ENCODE measurements around the gene IL1RL2. TPM values are rescaled to one million over a fixed set of nuclear protein-coding genes. Genes with fewer than 3 reads are reported as not detected.

Gene IL1RL2
- total RNA-seq, 1 experiment from 2014 or later, result not detected

GRCh38 chr2:102176172-102176571 lies 10.7 kb upstream of the IL1RL2 start:
- Mint-ChIP-seq H3K4me1 (peaks cover 14% of the 10 kb centered on the region), H3K27ac (no peak overlapping the region), H3K9me3 (no peaks in the 10 kb centered on the region), H3K36me3 (no peaks in the 10 kb centered on the region), H3K27me3 (ENCODE audit: low read depth) (no peaks in the 10 kb centered on the region; the same call in 1 of the 2 replicates), H3K4me3 (no peak overlapping the region)
- ChIA-PET POLR2A (no interaction called here), CTCF (no interaction called here)
- ATAC-seq (no peak), DNase-seq (ENCODE audit: low spot score) (no peak)
- TF ChIP-seq FOXJ3 (CRISPR knock-in tag; IDR thresholded peaks at IDR 0.05; ENCODE audit: borderline replicate concordance), result no peak
- no peak for TF ChIP-seq GABPB1 (CRISPR knock-in tag; IDR thresholded peaks at IDR 0.05)
- TF ChIP-seq ZNF532 (CRISPR knock-in tag; IDR thresholded peaks at IDR 0.05; ENCODE audit: borderline replicate concordance), result no peak
- no peak for TF ChIP-seq E2F1 (CRISPR knock-in tag; IDR thresholded peaks at IDR 0.05)
- no peak for TF ChIP-seq ZBTB21 (CRISPR knock-in tag; IDR thresholded peaks at IDR 0.05; ENCODE audit: borderline replicate concordance)
- no peak for TF ChIP-seq JAZF1 (CRISPR knock-in tag; IDR thresholded peaks at IDR 0.05)
- no peak for TF ChIP-seq ZNF219 (CRISPR knock-in tag; IDR thresholded peaks at IDR 0.05; ENCODE audit: borderline replicate concordance)

GRCh38 chr2:102177814-102178478 lies 8.9 kb upstream of the IL1RL2 start:
- DNase-seq (ENCODE audit: low spot score), result no peak
- CTCF ChIA-PET, result interaction anchor here (1.2 to 1.5 kb wide), 2 partner anchors 9 to 158 kb away, joined by 3 to 6 read pairs; partner anchors contain the start of gene IL1RL2
- no peak overlapping the region for H3K4me3 Mint-ChIP-seq
- H3K36me3 Mint-ChIP-seq, result no peaks in the 10 kb centered on the region
- no peak for ATAC-seq
- no peak for TF ChIP-seq CDX4 (CRISPR knock-in tag; IDR thresholded peaks at IDR 0.05; ENCODE audit: borderline replicate concordance)
- no peak for TF ChIP-seq ZNF425 (CRISPR knock-in tag; conservative IDR thresholded peaks at IDR 0.05)
- no peak for TF ChIP-seq FOXP4 (CRISPR knock-in tag; IDR thresholded peaks at IDR 0.05)
- TF ChIP-seq NR2C2 (CRISPR knock-in tag; IDR thresholded peaks at IDR 0.05), result no peak
- no peak for TF ChIP-seq ATF1 (CRISPR knock-in tag; IDR thresholded peaks at IDR 0.05)
- no peak for TF ChIP-seq ZNF263 (CRISPR knock-in tag; IDR thresholded peaks at IDR 0.05; ENCODE audit: low read depth)
- no peak for TF ChIP-seq TEAD1 (CRISPR knock-in tag; IDR thresholded peaks at IDR 0.05)
- TF ChIP-seq TCF7 (CRISPR knock-in tag; IDR thresholded peaks at IDR 0.05; ENCODE audit: low read depth), result no peak
- TF ChIP-seq JAZF1 (CRISPR knock-in tag; IDR thresholded peaks at IDR 0.05), result no peak
- TF ChIP-seq KAT7 (CRISPR knock-in tag; IDR thresholded peaks at IDR 0.05; ENCODE audit: borderline replicate concordance), result no peak
- no peak for TF ChIP-seq MAX (CRISPR knock-in tag; IDR thresholded peaks at IDR 0.05)
- TF ChIP-seq CREM (CRISPR knock-in tag; IDR thresholded peaks at IDR 0.05), result no peak
- no peak for TF ChIP-seq PREB (CRISPR knock-in tag; IDR thresholded peaks at IDR 0.05; ENCODE audit: borderline replicate concordance)
- TF ChIP-seq GTF2I (CRISPR knock-in tag; conservative IDR thresholded peaks at IDR 0.05), result no peak
- TF ChIP-seq NFYB (CRISPR knock-in tag; conservative IDR thresholded peaks at IDR 0.05; ENCODE audit: low read depth), result no peak
- no peak for TF ChIP-seq MXD4 (CRISPR knock-in tag; IDR thresholded peaks at IDR 0.05; ENCODE audit: borderline replicate concordance)
- TF ChIP-seq FOXJ3 (CRISPR knock-in tag; IDR thresholded peaks at IDR 0.05; ENCODE audit: borderline replicate concordance), result no peak
- POLR2A ChIA-PET, result no interaction called here
- H3K4me1 Mint-ChIP-seq, result peaks cover 4% of the 10 kb centered on the region
- H3K27ac Mint-ChIP-seq, result no peak overlapping the region
- H3K9me3 Mint-ChIP-seq, result no peaks in the 10 kb centered on the region
- H3K27me3 Mint-ChIP-seq (ENCODE audit: low read depth), result no peaks in the 10 kb centered on the region
